Measurements from ENCODE around the gene USP24. TPM values are rescaled to one million over a fixed set of nuclear protein-coding genes. Genes with fewer than 3 reads are reported as not detected.

The USP24 gene
- total and polyA plus RNA-seq, 11 donors, result 13.9 to 53.7 (median 35.4) TPM

DNA sequence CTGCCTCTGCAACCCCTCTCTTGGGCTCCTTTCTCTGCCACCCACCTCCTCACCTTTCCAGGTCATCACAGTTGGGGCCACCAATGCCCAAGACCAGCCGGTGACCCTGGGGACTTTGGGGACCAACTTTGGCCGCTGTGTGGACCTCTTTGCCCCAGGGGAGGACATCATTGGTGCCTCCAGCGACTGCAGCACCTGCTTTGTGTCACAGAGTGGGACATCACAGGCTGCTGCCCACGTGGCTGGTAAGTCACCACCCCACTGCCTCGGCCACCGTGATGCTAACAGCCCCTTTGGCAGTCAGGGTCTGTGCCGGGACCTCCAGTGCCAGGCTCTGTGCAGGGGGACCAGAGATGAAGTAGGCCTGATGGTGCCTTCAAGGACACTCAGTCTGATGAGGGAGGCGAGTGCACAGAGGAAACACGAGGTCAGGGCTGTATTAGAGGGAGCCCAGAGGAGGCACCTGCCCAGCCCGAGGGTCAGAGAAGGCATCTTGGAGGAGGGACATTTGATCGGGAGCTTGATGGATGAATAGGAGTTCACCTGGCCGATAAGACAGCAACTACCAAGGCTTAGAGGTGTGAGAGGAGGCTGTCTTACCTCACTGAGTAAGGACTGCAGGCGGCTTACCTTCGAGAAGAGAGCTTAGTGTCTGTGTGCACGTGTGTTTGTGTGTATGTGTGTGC lies 157.8 kb downstream of the USP24 start:
- no peaks in the 10 kb centered on the region for H3K9me3 ChIP-seq
- H3K4me1 ChIP-seq, result peaks cover 0 to 11% (median under 1%) of the 10 kb centered on the region in 12 donors
- no peak overlapping the region for H3K4me3 ChIP-seq
- DNase-seq, result no peak
- ATAC-seq, result no peak
- no peaks in the 10 kb centered on the region for H3K27me3 ChIP-seq
- TF ChIP-seq, protein P1, sequence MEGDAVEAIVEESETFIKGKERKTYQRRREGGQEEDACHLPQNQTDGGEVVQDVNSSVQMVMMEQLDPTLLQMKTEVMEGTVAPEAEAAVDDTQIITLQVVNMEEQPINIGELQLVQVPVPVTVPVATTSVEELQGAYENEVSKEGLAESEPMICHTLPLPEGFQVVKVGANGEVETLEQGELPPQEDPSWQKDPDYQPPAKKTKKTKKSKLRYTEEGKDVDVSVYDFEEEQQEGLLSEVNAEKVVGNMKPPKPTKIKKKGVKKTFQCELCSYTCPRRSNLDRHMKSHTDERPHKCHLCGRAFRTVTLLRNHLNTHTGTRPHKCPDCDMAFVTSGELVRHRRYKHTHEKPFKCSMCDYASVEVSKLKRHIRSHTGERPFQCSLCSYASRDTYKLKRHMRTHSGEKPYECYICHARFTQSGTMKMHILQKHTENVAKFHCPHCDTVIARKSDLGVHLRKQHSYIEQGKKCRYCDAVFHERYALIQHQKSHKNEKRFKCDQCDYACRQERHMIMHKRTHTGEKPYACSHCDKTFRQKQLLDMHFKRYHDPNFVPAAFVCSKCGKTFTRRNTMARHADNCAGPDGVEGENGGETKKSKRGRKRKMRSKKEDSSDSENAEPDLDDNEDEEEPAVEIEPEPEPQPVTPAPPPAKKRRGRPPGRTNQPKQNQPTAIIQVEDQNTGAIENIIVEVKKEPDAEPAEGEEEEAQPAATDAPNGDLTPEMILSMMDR (IDR thresholded peaks at IDR 0.05), result no peak
- TF ChIP-seq POLR2A (IDR thresholded peaks at IDR 0.05), result no peak
- intact Hi-C loops (cut with DNase I), result no loop called here
- no peak overlapping the region for H3K27ac ChIP-seq
- 88 to 92% (median 91%) methylated on average over 9 to 15 of the region's 15 CpGs for WGBS, 4 donors
- no peaks in the 10 kb centered on the region for H3K36me3 ChIP-seq

DNA sequence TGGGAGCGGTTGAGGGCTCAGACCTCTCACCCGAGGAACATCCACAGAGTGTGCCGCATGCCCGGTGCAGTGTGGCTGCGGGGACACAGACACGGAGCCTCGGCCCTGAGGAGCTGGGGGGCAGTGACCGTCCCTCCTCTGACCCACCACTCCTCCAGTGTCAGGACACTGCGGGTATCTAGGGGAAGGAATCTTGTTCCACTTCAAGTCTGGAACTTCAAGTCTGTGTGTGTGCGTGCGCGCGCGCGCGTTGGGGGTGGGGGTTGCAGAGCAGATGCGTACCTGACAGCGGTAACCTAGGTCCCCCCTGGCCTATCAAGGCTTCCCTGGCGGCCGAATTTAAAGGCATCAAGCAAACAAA lies 158.6 kb downstream of the USP24 start:
- Histone ChIP-seq H3K4me3 (no peak overlapping the region), H3K36me3 (no peaks in the 10 kb centered on the region), H3K4me1 (peaks cover 0 to 11% (median 0%) of the 10 kb centered on the region in 12 donors), H3K27me3 (no peaks in the 10 kb centered on the region), H3K9me3 (no peaks in the 10 kb centered on the region), H3K27ac (no peak overlapping the region)
- DNase-seq (no peak), ATAC-seq (no peak)
- TF ChIP-seq, protein P1 (IDR thresholded peaks at IDR 0.05), result no peak
- no peak for TF ChIP-seq POLR2A (IDR thresholded peaks at IDR 0.05)
- WGBS, 4 donors, result 94 to 97% (median 96%) methylated on average over 20 of the region's 20 CpGs
- intact Hi-C loops (cut with DNase I), result no loop called here

DNA sequence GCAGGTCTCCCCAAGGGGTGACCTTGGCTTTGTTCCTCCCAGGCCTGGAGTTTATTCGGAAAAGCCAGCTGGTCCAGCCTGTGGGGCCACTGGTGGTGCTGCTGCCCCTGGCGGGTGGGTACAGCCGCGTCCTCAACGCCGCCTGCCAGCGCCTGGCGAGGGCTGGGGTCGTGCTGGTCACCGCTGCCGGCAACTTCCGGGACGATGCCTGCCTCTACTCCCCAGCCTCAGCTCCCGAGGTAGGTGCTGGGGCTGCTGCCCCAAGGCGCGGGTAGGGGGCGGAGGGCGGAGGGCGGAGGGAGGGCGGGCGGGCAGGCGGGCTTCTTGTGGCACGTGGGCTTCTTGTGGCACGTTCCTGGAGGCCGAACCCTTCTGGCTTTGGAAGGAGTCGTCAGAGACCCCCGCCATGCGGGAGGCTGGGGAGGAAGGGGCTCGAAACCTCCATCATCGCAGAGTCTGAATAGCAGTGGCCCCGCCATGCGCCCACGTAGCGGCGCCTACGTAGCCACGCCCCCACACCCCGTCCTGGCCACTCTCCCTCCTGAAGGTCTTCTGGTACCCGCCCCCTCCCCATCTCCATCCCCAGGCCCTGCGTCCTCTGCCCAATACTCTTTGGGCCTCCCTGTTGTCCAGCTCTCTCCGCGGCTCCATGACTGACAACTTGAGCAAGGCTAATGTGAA lies 159.1 kb downstream of the USP24 start:
- 89 to 96% (median 91%) methylated on average over 34 to 42 of the region's 42 CpGs for WGBS, 4 donors
- Histone ChIP-seq H3K36me3 (no peaks in the 10 kb centered on the region), H3K4me1 (peaks cover 0 to 11% (median 0%) of the 10 kb centered on the region in 12 donors), H3K27me3 (no peaks in the 10 kb centered on the region), H3K4me3 (no peak overlapping the region), H3K9me3 (no peaks in the 10 kb centered on the region), H3K27ac (no peak overlapping the region)
- TF ChIP-seq, protein P1 (IDR thresholded peaks at IDR 0.05), result no peak
- TF ChIP-seq POLR2A (IDR thresholded peaks at IDR 0.05), result no peak
- no peak for DNase-seq
- intact Hi-C loops (cut with DNase I), result no loop called here
- ATAC-seq, result no peak

DNA sequence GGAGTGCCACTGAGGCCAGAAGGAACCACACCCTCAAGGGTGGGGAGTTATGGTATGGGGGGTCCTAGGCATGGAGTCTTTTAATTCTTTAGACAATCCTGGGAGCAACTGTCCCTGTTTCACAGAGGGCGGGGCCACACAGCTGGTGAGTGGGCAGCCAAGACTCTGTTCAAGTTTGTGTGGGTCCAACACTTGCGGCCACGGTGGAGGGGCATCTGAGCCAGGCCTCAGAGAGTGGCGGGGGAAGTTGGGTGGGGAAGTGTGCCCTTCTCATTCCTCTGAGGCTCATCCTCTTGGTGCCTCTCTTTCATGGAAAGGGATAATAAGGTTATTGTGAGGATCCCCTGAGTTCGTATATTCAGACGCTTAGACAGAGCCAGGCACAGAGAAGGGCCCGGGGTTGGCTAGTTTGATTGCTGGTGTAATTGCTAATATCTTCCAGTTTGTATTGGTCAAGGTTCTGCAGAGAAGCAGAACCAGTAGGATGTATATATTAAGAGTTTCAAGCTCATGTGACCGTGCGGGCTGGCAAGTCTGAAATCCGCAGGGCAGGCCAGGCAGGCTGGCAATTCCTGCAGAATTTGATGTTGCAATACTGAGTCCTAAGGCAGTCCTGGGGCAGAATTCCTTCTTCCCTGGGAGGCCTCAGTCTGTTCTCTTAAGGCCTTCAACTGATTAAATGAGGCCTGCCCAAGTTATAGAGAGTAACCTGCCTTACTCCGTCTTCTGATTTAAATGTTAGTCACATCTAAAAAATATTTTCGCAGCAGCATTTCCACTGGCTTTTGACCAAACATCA lies 159.9 kb downstream of the USP24 start:
- no peaks in the 10 kb centered on the region for H3K27me3 ChIP-seq
- 80 to 86% (median 83%) methylated on average over 12 of the region's 12 CpGs for WGBS, 4 donors
- intact Hi-C loops (cut with DNase I), result no loop called here
- H3K27ac ChIP-seq, result no peak overlapping the region
- DNase-seq (no peak), ATAC-seq (no peak)
- TF ChIP-seq, protein P1 (IDR thresholded peaks at IDR 0.05), result no peak
- no peak for TF ChIP-seq POLR2A (IDR thresholded peaks at IDR 0.05)
- no peak overlapping the region for H3K4me3 ChIP-seq
- H3K4me1 ChIP-seq, result peaks cover 0 to 15% (median 1%) of the 10 kb centered on the region in 12 donors
- no peaks in the 10 kb centered on the region for H3K9me3 ChIP-seq
- no peaks in the 10 kb centered on the region for H3K36me3 ChIP-seq
